Renal cortex interstitium (tissue), 11 donors: ENCODE measurements around the gene AXL. TPM values are rescaled to one million over a fixed set of nuclear protein-coding genes. Genes with fewer than 3 reads are reported as not detected.

Source experiments
- DNase-seq, 11 donors: peaks; one replicate each; pipeline ENCODE4 v3.0.0-alpha.2; 2013; ENCODE audit warnings: low read depth in 9 of 11, low spot score in 4 of 11; ENCODE audit errors: extremely low read depth in 1 of 11
- polyA plus RNA-seq, 3 donors: library from polyadenylated mRNA; unstranded; fragments of 120-200 nt; gene quantifications; one replicate each; pipeline ENCODE4 v1.2.1, GENCODE V29; 2013; ENCODE audit not compliant: insufficient read length in 3 of 3

Gene AXL
- polyA plus RNA-seq, 3 donors: 31.6 to 37.6 (median 34.5) TPM

- DNase-seq: no peak
Measured at GRCh38 chr19:41195675-41196497, 23.1 kb upstream of the AXL start.

GRCh38 chr19:41198559-41198958 is 20.5 kb upstream of the AXL start:
- DNase-seq: no peak

GRCh38 chr19:41203371-41203770 is 15.7 kb upstream of the AXL start:
- DNase-seq: no peak

- DNase-seq: peak in 10 of 11 donors; percentile 63 to 84 (median 78)
Measured at GRCh38 chr19:41204338-41204737, 14.7 kb upstream of the AXL start.

- no peak for DNase-seq
Measured at GRCh38 chr19:41205995-41206394, 13.0 kb upstream of the AXL start.

- DNase-seq: no peak
Measured at GRCh38 chr19:41206456-41206855, 12.6 kb upstream of the AXL start.

- no peak for DNase-seq
Measured at GRCh38 chr19:41206926-41207750, 11.9 kb upstream of the AXL start.

- DNase-seq: no peak
Measured at GRCh38 chr19:41214161-41214560, 4.9 kb upstream of the AXL start.

- no peak for DNase-seq
Measured at GRCh38 chr19:41217741-41218140, 1.3 kb upstream of the AXL start.

- no peak for DNase-seq
Measured at GRCh38 chr19:41218249-41218614, 791 bp upstream of the AXL start.

- no peak for DNase-seq
Measured at GRCh38 chr19:41219924-41220567, 1.0 kb downstream of the AXL start.

- no peak for DNase-seq
Measured at GRCh38 chr19:41220811-41221210, 1.8 kb downstream of the AXL start.

GRCh38 chr19:41221514-41222205 is 2.6 kb downstream of the AXL start:
- no peak for DNase-seq

- no peak for DNase-seq
Measured at GRCh38 chr19:41222240-41222639, 3.2 kb downstream of the AXL start.

- DNase-seq: peak in 1 of 11 donors; percentile 28
Measured at GRCh38 chr19:41223431-41224234, 4.6 kb downstream of the AXL start.

- DNase-seq: no peak
Measured at GRCh38 chr19:41224632-41225031, 5.6 kb downstream of the AXL start.

- peak in 7 of 11 donors; percentile 39 to 63 (median 55) for DNase-seq
Measured at GRCh38 chr19:41225238-41226052, 6.4 kb downstream of the AXL start.
